IMR-90 (cell line): ENCODE results near the gene TGM1. TPM values are rescaled to one million over a fixed set of nuclear protein-coding genes. Genes with fewer than 3 reads are reported as not detected.
A peak's percentile ranks its signal among the peaks of the same experiment; 100 is the strongest.

Experiments
- ATAC-seq: fragments of 200-7000 bp; cut with Tn5 transposase; 2 replicates; pipeline ENCODE4 v1.9.1; 2020; ENCODE audit warnings: low read depth, mild to moderate bottlenecking, moderate library complexity
- BruUV-seq: library from RNA; stranded (reverse); fragments of 400-500 nt; replicated peaks from 2 replicates; lab custom pipeline; 2021; lab: Mats Ljungman, UMichigan
- CTCF ChIA-PET: fragments of 300-600 bp; formaldehyde crosslinking; extraction: SDS; loops from one replicate; lab custom pipeline; 2021; ENCODE audit warnings: antibody characterized with exemption; lab: Yijun Ruan, JAX
- POLR2A ChIA-PET: fragments of 300-600 bp; sonication (Branson Sonifier 250); formaldehyde crosslinking; loops from one replicate; lab custom pipeline; 2022; ENCODE audit warnings: antibody characterized with exemption; ENCODE audit not compliant: unreplicated experiment; lab: Charles Lee
- DNase-seq: peaks from one replicate; pipeline ENCODE4 v3.0.0; 2013
- H2AFZ ChIP-seq: replicated peaks from 2 replicates; pipeline ENCODE3; 2013; ENCODE audit warnings: low read length, mild to moderate bottlenecking; ENCODE audit not compliant: poor library complexity
- H2AK5ac ChIP-seq: 2 replicates; pipeline ENCODE4 v1.6.1; 2013; ENCODE audit warnings: low read depth, low read length, inconsistent platforms
- H2AK9ac ChIP-seq: replicated peaks from 2 replicates; pipeline ENCODE3; 2013; ENCODE audit warnings: mild to moderate bottlenecking, low read depth, low read length, moderate library complexity; ENCODE audit not compliant: poor library complexity
- H2BK120ac ChIP-seq: 2 replicates; pipeline ENCODE4 v1.6.1; 2013; ENCODE audit warnings: low read depth, low read length, inconsistent platforms
- H2BK15ac ChIP-seq: 3 replicates; pipeline ENCODE4 v1.6.1; 2013; ENCODE audit warnings: low read depth, low read length, inconsistent platforms
- H2BK20ac ChIP-seq: 2 replicates; pipeline ENCODE4 v1.6.1; 2013; ENCODE audit warnings: low read depth, mild to moderate bottlenecking, inconsistent platforms, low read length, moderate library complexity
- H2BK5ac ChIP-seq: 2 replicates; pipeline ENCODE4 v1.6.1; 2013; ENCODE audit warnings: mild to moderate bottlenecking, low read depth, low read length, inconsistent platforms; ENCODE audit not compliant: poor library complexity, severe bottlenecking
- H3K14ac ChIP-seq: replicated peaks from 2 replicates; pipeline ENCODE4 v1.6.1; 2013; ENCODE audit warnings: low read depth, low read length, inconsistent platforms
- H3K18ac ChIP-seq: 2 replicates; pipeline ENCODE4 v1.6.1; 2013; ENCODE audit warnings: low read depth, low read length, control low read depth
- H3K23ac ChIP-seq: 2 replicates; pipeline ENCODE4 v1.6.1; 2013; ENCODE audit warnings: low read depth, low read length, inconsistent platforms
- H3K27ac ChIP-seq: 2 replicates; pipeline ENCODE4 v1.5.1; 2013; ENCODE audit warnings: mild to moderate bottlenecking, control low read depth, low read length; ENCODE audit not compliant: insufficient read depth
- H3K27me3 ChIP-seq: 2 replicates; pipeline ENCODE4 v1.6.1; 2013; ENCODE audit warnings: low read length; ENCODE audit not compliant: control insufficient read depth, insufficient read depth
- H3K36me3 ChIP-seq: 2 replicates; pipeline ENCODE4 v1.6.1; 2013; ENCODE audit warnings: low read length, mixed read lengths; ENCODE audit not compliant: control insufficient read depth, insufficient read depth
- H3K4ac ChIP-seq: 2 replicates; pipeline ENCODE4 v1.6.1; 2013; ENCODE audit warnings: low read depth, low read length, inconsistent platforms
- H3K4me1 ChIP-seq: 2 replicates; pipeline ENCODE4 v1.6.1; 2013; ENCODE audit warnings: low read length, mixed read lengths; ENCODE audit not compliant: control insufficient read depth, insufficient read depth
- H3K4me2 ChIP-seq: 2 replicates; pipeline ENCODE4 v1.6.1; 2013; ENCODE audit warnings: low read depth, mild to moderate bottlenecking, control low read depth, low read length, moderate library complexity
- H3K4me3 ChIP-seq: 2 replicates; pipeline ENCODE4 v1.5.1; 2013; ENCODE audit warnings: low read depth, mild to moderate bottlenecking, control low read depth, low read length, moderate library complexity; ENCODE audit not compliant: insufficient read depth
- H3K56ac ChIP-seq: 2 replicates; pipeline ENCODE4 v1.6.1; 2013; ENCODE audit warnings: low read length, inconsistent platforms; ENCODE audit not compliant: insufficient read depth; ENCODE audit errors: extremely low read depth
- H3K79me1 ChIP-seq, 2 experiments: 2 replicates each; pipeline ENCODE4 v1.6.1; 2013; ENCODE audit warnings: low read length in 2 of 2, inconsistent platforms in 1 of 2, low read depth in 1 of 2
- H3K9ac ChIP-seq: 2 replicates; pipeline ENCODE4 v1.6.1; 2013; ENCODE audit warnings: low read depth, low read length, control low read depth
- H3K9me1 ChIP-seq: 2 replicates; pipeline ENCODE4 v1.6.1; 2013; ENCODE audit warnings: low read length, inconsistent platforms; ENCODE audit not compliant: insufficient read depth
- H3K9me3 ChIP-seq: 2 replicates; pipeline ENCODE4 v1.6.1; 2013; ENCODE audit warnings: low read length; ENCODE audit not compliant: control insufficient read depth, insufficient read depth
- H4K20me1 ChIP-seq: 2 replicates; pipeline ENCODE4 v1.6.1; 2013; ENCODE audit warnings: low read length, inconsistent platforms; ENCODE audit not compliant: insufficient read depth
- H4K5ac ChIP-seq: 2 replicates; pipeline ENCODE4 v1.6.1; 2013; ENCODE audit warnings: mild to moderate bottlenecking, low read depth, low read length, control low read depth
- H4K8ac ChIP-seq, 2 experiments: 2 replicates each; pipeline ENCODE4 v1.6.1; 2013; ENCODE audit warnings: low read depth in 2 of 2, low read length in 2 of 2, control low read depth in 1 of 2, inconsistent platforms in 1 of 2
- H4K91ac ChIP-seq: 2 replicates; pipeline ENCODE4 v1.6.1; 2013; ENCODE audit warnings: low read depth, low read length, inconsistent platforms; ENCODE audit not compliant: insufficient read depth
- CEBPB ChIP-seq: IDR thresholded peaks from 2 replicates; pipeline ENCODE4 v1.6.1; 2012; ENCODE audit warnings: low read depth, low read length, improper control_type of control experiment
- CHD1 ChIP-seq: IDR thresholded peaks from 2 replicates; pipeline ENCODE4 v1.6.1; 2012; ENCODE audit warnings: low read depth, low read length, improper control_type of control experiment
- MAFK ChIP-seq: IDR thresholded peaks from 2 replicates; pipeline ENCODE4 v1.6.1; 2012; ENCODE audit warnings: low read depth, low read length, improper control_type of control experiment
- MAZ ChIP-seq: IDR thresholded peaks from 2 replicates; pipeline ENCODE4 v1.6.1; 2012; ENCODE audit warnings: low read depth, mild to moderate bottlenecking, low read length, improper control_type of control experiment, moderate library complexity, borderline replicate concordance
- NFE2L2 ChIP-seq: fragments of 150-350 bp; IDR thresholded peaks from 2 replicates; pipeline ENCODE4 v1.6.1; 2016; ENCODE audit warnings: low read depth, mild to moderate bottlenecking, low read length
- WGBS, 2 experiments: methylation state at CpG; one replicate each; pipeline versions ENCODE4 v1.1.5 to v1.1.7; 2013; ENCODE audit warnings: missing lambda C conversion rate in 2 of 2; ENCODE audit not compliant: insufficient read length in 1 of 2; ENCODE audit errors: extremely low coverage in 2 of 2; 5-methylcytosine and 5-hydroxymethylcytosine counted together
- dilution Hi-C: fragments of 300-500 bp; cut with HindIII; formaldehyde crosslinking; loops from one replicate; pipeline ENCODE4 v1.14.3; 2018; ENCODE audit warnings: low sequenced_read_pairs; ENCODE audit not compliant: unreplicated experiment
- in situ Hi-C: fragments of 300-500 bp; cut with MboI; formaldehyde crosslinking; loops from 3 replicates; pipeline ENCODE4 v1.14.3; 2019; ENCODE audit warnings: low sequenced_read_pairs, inconsistent platforms, mixed read lengths
- intact Hi-C: fragments of 100-400 bp; cut with micrococcal nuclease; formaldehyde crosslinking; loops from 2 replicates; pipeline ENCODE4 v1.10.0; 2022
- polyA plus RNA-seq, 3 experiments: library from polyadenylated mRNA; depleted of rRNA; stranded (reverse); fragments of >200 nt; gene quantifications; 2 replicates each; pipeline ENCODE4 v1.2.3, GENCODE V29; 2012; ENCODE audit warnings: low replicate concordance in 1 of 3
- total RNA-seq: library from RNA; depleted of rRNA; stranded (reverse); fragments of >200 nt; gene quantifications from 2 replicates; pipeline ENCODE4 v1.2.3, GENCODE V29; 2012
- TF ChIP-seq, protein P1 (sequence below): conservative IDR thresholded peaks from 2 replicates; pipeline ENCODE4 v1.5.1; 2012; ENCODE audit warnings: mild to moderate bottlenecking, low read depth, low read length, improper control_type of control experiment
- TF ChIP-seq, protein P2 (sequence below): fragments of 150-350 bp; IDR thresholded peaks from 2 replicates; pipeline ENCODE4 v1.6.1; 2016; ENCODE audit warnings: low read depth, mild to moderate bottlenecking, low read length, moderate library complexity, borderline replicate concordance

Gene TGM1
- total and polyA plus RNA-seq, 2 of the 4 experiments (the other 2 are of a cell fraction), result 0.72 to 3.3 TPM

DNA sequence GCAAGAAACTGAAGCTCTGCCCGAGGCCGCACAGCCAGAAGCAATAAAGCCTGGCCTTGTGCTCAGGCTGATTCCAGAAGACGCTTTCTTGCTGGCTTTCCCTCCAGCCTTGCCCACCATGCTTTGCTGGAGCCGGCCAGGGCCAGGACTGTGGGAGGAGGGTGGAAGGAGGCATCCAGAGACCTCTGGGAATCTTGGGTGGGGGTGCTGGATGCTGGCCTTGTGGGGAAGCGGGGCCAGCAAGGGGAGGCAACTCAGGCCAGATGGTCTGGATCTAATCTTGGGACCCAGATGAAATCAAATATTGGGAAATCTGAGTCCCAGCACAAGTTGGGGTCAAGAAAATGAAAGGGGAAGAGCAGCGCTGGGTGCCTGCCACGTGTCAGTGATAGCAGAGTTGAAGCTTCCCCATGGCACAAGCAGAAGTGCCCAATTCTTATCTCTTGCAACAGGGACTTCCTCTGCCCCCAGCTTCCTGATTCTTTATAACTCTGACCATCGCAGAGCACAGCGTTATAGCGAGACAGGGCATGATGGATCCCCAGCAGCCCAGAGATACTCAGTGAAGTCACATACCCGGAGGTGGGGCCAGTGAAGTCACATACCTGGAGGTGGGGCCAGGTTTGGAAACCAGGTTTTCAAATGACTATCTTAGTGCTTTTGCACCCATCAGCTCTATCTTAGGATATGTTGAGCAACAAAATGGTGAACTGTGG, 14.8 kb upstream of the TGM1 start:
- Histone ChIP-seq H2BK15ac (no peak overlapping the region), H4K91ac (no peak overlapping the region), H4K8ac (no peak overlapping the region), H3K56ac (no peak overlapping the region), H2BK20ac (no peak overlapping the region), H3K9me3 (no peaks in the 10 kb centered on the region), H2AFZ (no peak overlapping the region), H2AK5ac (no peak overlapping the region), H3K14ac (no peak overlapping the region), H3K27me3 (no peaks in the 10 kb centered on the region), H4K20me1 (no peaks in the 10 kb centered on the region), H3K4me2 (no peak overlapping the region), H2BK5ac (no peak overlapping the region), H3K23ac (no peak overlapping the region), H3K4ac (no peak overlapping the region), H3K9ac (no peak overlapping the region), H4K5ac (no peak overlapping the region), H2AK9ac (peak overlapping the region; percentile 60), H3K9me1 (no peaks in the 10 kb centered on the region; the same call in 1 of the 2 replicates), H3K79me1 (peaks cover 3 to 14% of the 10 kb centered on the region in 2 experiments), H3K18ac (no peak overlapping the region), H2BK120ac (no peak overlapping the region), H3K27ac (no peak overlapping the region), H3K36me3 (no peaks in the 10 kb centered on the region), H3K4me3 (no peak overlapping the region), H3K4me1 (no peaks in the 10 kb centered on the region; the same call in 1 of the 2 replicates)
- dilution Hi-C loops, result no loop called here
- no peak for TF ChIP-seq CHD1
- TF ChIP-seq NFE2L2, result no peak
- TF ChIP-seq MAZ, result no peak
- TF ChIP-seq MAFK, result no peak
- TF ChIP-seq, protein P1, sequence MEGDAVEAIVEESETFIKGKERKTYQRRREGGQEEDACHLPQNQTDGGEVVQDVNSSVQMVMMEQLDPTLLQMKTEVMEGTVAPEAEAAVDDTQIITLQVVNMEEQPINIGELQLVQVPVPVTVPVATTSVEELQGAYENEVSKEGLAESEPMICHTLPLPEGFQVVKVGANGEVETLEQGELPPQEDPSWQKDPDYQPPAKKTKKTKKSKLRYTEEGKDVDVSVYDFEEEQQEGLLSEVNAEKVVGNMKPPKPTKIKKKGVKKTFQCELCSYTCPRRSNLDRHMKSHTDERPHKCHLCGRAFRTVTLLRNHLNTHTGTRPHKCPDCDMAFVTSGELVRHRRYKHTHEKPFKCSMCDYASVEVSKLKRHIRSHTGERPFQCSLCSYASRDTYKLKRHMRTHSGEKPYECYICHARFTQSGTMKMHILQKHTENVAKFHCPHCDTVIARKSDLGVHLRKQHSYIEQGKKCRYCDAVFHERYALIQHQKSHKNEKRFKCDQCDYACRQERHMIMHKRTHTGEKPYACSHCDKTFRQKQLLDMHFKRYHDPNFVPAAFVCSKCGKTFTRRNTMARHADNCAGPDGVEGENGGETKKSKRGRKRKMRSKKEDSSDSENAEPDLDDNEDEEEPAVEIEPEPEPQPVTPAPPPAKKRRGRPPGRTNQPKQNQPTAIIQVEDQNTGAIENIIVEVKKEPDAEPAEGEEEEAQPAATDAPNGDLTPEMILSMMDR, result no peak
- TF ChIP-seq CEBPB, result no peak
- TF ChIP-seq, protein P2, sequence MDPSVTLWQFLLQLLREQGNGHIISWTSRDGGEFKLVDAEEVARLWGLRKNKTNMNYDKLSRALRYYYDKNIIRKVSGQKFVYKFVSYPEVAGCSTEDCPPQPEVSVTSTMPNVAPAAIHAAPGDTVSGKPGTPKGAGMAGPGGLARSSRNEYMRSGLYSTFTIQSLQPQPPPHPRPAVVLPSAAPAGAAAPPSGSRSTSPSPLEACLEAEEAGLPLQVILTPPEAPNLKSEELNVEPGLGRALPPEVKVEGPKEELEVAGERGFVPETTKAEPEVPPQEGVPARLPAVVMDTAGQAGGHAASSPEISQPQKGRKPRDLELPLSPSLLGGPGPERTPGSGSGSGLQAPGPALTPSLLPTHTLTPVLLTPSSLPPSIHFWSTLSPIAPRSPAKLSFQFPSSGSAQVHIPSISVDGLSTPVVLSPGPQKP, result no peak
- ATAC-seq (no peak), DNase-seq (no peak)
- WGBS, 2 experiments, result 88% methylated on average over 3 of the region's 11 CpGs; no CpG with 5 or more reads in 1 of the 2 experiments
- intact Hi-C loops, result no loop called here
- no TSS peak for BruUV-seq
- ChIA-PET CTCF (no interaction called here), POLR2A (no interaction called here)
- in situ Hi-C loops, result no loop called here
